A673 (cell line): ENCODE data around the gene TBCD. TPM values are rescaled to one million over a fixed set of nuclear protein-coding genes. Genes with fewer than 3 reads are reported as not detected.

Source experiments
- BruUV-seq: library from RNA; stranded (reverse); fragments of 400-500 nt; replicated peaks from 2 replicates; lab custom pipeline; 2021; lab: Mats Ljungman, UMichigan
- CTCF ChIA-PET: fragments of 300-600 bp; sonication (Branson Sonifier 250); formaldehyde crosslinking; loops from one replicate; lab custom pipeline; 2022; ENCODE audit warnings: antibody characterized with exemption; lab: Charles Lee
- POLR2A ChIA-PET: fragments of 300-600 bp; sonication (Branson Sonifier 250); formaldehyde crosslinking; loops from one replicate; lab custom pipeline; 2022; ENCODE audit warnings: antibody characterized with exemption; ENCODE audit not compliant: low non-redundant PET; lab: Charles Lee
- DNase-seq: peaks from one replicate; pipeline ENCODE4 v3.0.0-alpha.2; 2015; ENCODE audit warnings: low spot score
- H3K27ac ChIP-seq: fragments of 200-600 bp; sonication (generic); 2 replicates; pipeline ENCODE4 v1.5.1; 2016; ENCODE audit warnings: mixed run types, low read depth, mild to moderate bottlenecking, mixed read lengths, antibody characterized with exemption, low read length; ENCODE audit not compliant: poor library complexity, severe bottlenecking
- H3K27me3 ChIP-seq: fragments of 200-600 bp; sonication (generic); replicated peaks from 2 replicates; pipeline ENCODE4 v1.6.1; 2017; ENCODE audit warnings: mixed run types, low read depth, mild to moderate bottlenecking, mixed read lengths, antibody characterized with exemption, low read length; ENCODE audit not compliant: insufficient read depth, poor library complexity
- H3K36me3 ChIP-seq: fragments of 200-600 bp; sonication (generic); 2 replicates; pipeline ENCODE4 v1.6.1; 2016; ENCODE audit warnings: mixed run types, mild to moderate bottlenecking, mixed read lengths, antibody characterized with exemption, low read length; ENCODE audit not compliant: insufficient read depth, poor library complexity, severe bottlenecking
- H3K4me1 ChIP-seq: fragments of 200-600 bp; sonication (generic); 2 replicates; pipeline ENCODE4 v1.6.1; 2017; ENCODE audit warnings: mixed run types, mild to moderate bottlenecking, mixed read lengths, antibody characterized with exemption, low read length; ENCODE audit not compliant: insufficient read depth, poor library complexity, severe bottlenecking
- H3K4me3 ChIP-seq: fragments of 200-600 bp; sonication (generic); 2 replicates; pipeline ENCODE4 v1.5.1; 2016; ENCODE audit warnings: low read depth, mixed run types, mild to moderate bottlenecking, mixed read lengths, low read length; ENCODE audit not compliant: poor library complexity, severe bottlenecking
- H3K9me3 ChIP-seq: fragments of 200-600 bp; sonication (generic); 2 replicates; pipeline ENCODE4 v1.6.1; 2016; ENCODE audit warnings: mixed run types, low read depth, mild to moderate bottlenecking, mixed read lengths, antibody characterized with exemption, low read length; ENCODE audit not compliant: poor library complexity, severe bottlenecking
- CTCF ChIP-seq: fragments of 300-800, 200-600 bp; sonication (generic); conservative IDR thresholded peaks from 2 replicates; pipeline ENCODE4 v1.5.1; 2017; ENCODE audit warnings: low read depth, mild to moderate bottlenecking, antibody characterized with exemption, low read length, moderate library complexity, mixed read lengths
- EZH2 ChIP-seq: fragments of 200-600 bp; sonication (generic); IDR thresholded peaks from 2 replicates; pipeline ENCODE4 v1.6.1; 2017; ENCODE audit warnings: borderline replicate concordance, low read depth, mild to moderate bottlenecking, mixed read lengths, antibody characterized with exemption, low read length; ENCODE audit not compliant: poor library complexity, severe bottlenecking
- intact Hi-C: fragments of 100-400 bp; cut with micrococcal nuclease; formaldehyde crosslinking; loops from one replicate; pipeline ENCODE4 v1.10.0; 2022; ENCODE audit not compliant: unreplicated experiment
- total RNA-seq: library from RNA; stranded (reverse); gene quantifications from 2 replicates; pipeline ENCODE4 v1.2.3, GENCODE V29; 2021

Gene TBCD
- total RNA-seq, 1 experiment from 2014 or later = 113 TPM

GRCh38 chr17:82890339-82890730 is 138.5 kb downstream of the TBCD start:
- Histone ChIP-seq H3K4me1 (peaks cover 17% of the 10 kb centered on the region), H3K27me3 (no peaks in the 10 kb centered on the region), H3K27ac (peak overlapping the region; percentile 14), H3K9me3 (no peaks in the 10 kb centered on the region), H3K4me3 (no peak overlapping the region), H3K36me3 (no peaks in the 10 kb centered on the region)
- intact Hi-C loops = no loop called here
- no peak for DNase-seq
- BruUV-seq = no TSS peak
- TF ChIP-seq EZH2 = no peak
- no peak for TF ChIP-seq CTCF
- POLR2A ChIA-PET = no interaction called here
- CTCF ChIA-PET = no interaction called here

GRCh38 chr17:82890926-82891678 is 139.2 kb downstream of the TBCD start:
- DNase-seq = no peak
- no TSS peak for BruUV-seq
- TF ChIP-seq CTCF (no peak), EZH2 (no peak)
- ChIA-PET CTCF (no interaction called here), POLR2A (no interaction called here)
- H3K27ac ChIP-seq = peak overlapping the region; percentile 14
- no peaks in the 10 kb centered on the region for H3K27me3 ChIP-seq
- H3K9me3 ChIP-seq = no peaks in the 10 kb centered on the region
- intact Hi-C loops = no loop called here
- H3K4me3 ChIP-seq = no peak overlapping the region
- H3K36me3 ChIP-seq = no peaks in the 10 kb centered on the region
- H3K4me1 ChIP-seq = peaks cover 11% of the 10 kb centered on the region

- intact Hi-C loops = no loop called here
Measured at GRCh38 chr17:82891911-82892310, 140.0 kb downstream of the TBCD start.

More at GRCh38 chr17:82891911-82892310, 140.0 kb downstream of the TBCD start:
- Histone ChIP-seq H3K9me3 (no peaks in the 10 kb centered on the region), H3K27me3 (no peaks in the 10 kb centered on the region), H3K36me3 (no peaks in the 10 kb centered on the region), H3K4me1 (peaks cover 10% of the 10 kb centered on the region), H3K27ac (no peak overlapping the region), H3K4me3 (no peak overlapping the region)
- no TSS peak for BruUV-seq
- ChIA-PET POLR2A (no interaction called here), CTCF (no interaction called here)
- TF ChIP-seq EZH2 = no peak
- TF ChIP-seq CTCF = no peak
- DNase-seq = no peak
